ENCODE data around the gene SLC25A51. TPM values are rescaled to one million over a fixed set of nuclear protein-coding genes. Genes with fewer than 3 reads are reported as not detected.

Gene SLC25A51
- total RNA-seq (10 to 100 TPM; 19.1 to 27.4 TPM), polyA plus RNA-seq (ENCODE audit: insufficient read depth, low read depth, low replicate concordance) (18.4 TPM)
- long read RNA-seq, donor 1, partial matches to known transcripts, result 0 of 1 reads
- long read RNA-seq, donor 1, other reads (novel, unspliced or antisense), result 0 of 1 reads
- long read RNA-seq, donor 2, partial matches to known transcripts, result 6 of 8 reads
- long read RNA-seq, donor 2, other reads (novel, unspliced or antisense), result 0 of 8 reads

DNA sequence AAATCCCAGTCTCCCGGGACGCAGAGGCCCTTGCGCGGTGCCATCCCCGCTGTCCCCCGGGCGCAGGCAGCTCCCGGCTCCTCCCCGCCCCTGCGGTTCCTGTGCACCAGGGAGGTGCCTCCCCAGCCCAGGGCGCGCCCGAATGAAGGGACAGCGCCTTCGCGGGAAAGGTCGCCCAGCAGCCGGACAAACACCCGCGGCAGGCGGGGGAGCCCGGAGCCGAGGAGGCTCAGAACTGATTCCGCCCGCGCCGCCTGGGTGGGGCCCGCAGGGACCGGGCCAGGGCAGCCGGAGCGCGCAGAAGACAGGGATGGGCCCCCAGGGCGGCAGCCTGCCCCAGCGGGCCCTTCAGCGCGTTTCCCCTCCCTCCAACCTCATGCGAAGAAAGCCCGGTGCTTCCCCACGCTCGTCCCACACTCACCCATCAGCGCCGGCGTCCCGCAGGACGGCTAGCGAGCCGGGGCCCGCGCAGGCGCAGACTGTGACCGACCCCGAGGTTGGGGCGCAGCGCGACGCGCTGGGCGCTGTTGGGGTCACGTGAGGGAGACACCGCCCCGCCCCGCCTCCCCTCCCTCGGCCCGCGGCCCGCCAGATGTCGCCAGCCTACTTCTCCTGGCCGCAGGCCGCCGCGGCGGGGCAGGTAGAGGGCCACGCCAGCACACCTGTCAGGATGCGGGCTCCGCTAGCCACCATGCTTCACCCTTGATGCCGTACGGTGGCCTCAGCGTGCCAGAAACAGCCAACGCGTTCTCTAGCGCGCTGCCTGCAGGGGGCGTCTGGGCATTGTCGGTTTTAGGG, at the start of gene SLC25A51:
Gene SLC25A51 (minus strand): TSS at position 481 of the 798 bp plus-strand sequence. CDS start 15,577 bp downstream, outside the sequence.
- TF ChIP-seq CTCF (IDR thresholded peaks at IDR 0.05) (peak; percentile 84 to 98 (median 98)), POLR2A (IDR thresholded peaks at IDR 0.05) (no peak)

GRCh38 chr9:37953206-37953774, 49.4 kb upstream of the SLC25A51 start:
- Histone ChIP-seq H3K27ac (no peak overlapping the region), H3K4me3 (no peak overlapping the region), H3K36me3 (ENCODE audit: low read depth, missing control alignments) (no peaks in the 10 kb centered on the region), H3K4me1 (peaks cover 7% of the 10 kb centered on the region), H3K9me3 (no peaks in the 10 kb centered on the region), H3K27me3 (no peaks in the 10 kb centered on the region)
- TF ChIP-seq POLR2A (IDR thresholded peaks at IDR 0.05) (no peak), CTCF (IDR thresholded peaks at IDR 0.05) (no peak)
- 87 to 91% methylated on average over 4 to 5 of the region's 5 CpGs for WGBS, 2 donors
- no peak for DNase-seq
- intact Hi-C loops (cut with DNase I; ENCODE audit: low total_unique reads), result loop anchor here (10.0 kb wide), 2 partner anchors 92 to 542 kb away; no protein-coding TSS in a partner anchor

More for the DNA sequence above, at the start of gene SLC25A51:
- peak within 1 kb of the TSS; percentile 89 to 90 for H3K27ac ChIP-seq
- H3K36me3 ChIP-seq (ENCODE audit: low read depth, missing control alignments), result no peaks in the 10 kb centered on the region
- WGBS, 2 donors, result 0% methylated on average over 11 to 57 of the region's 84 CpGs
- DNase-seq, result peak; percentile 95
- H3K27me3 ChIP-seq, result no peaks in the 10 kb centered on the region
- peak within 1 kb of the TSS; percentile 86 to 98 for H3K4me3 ChIP-seq
- H3K4me1 ChIP-seq, result peaks cover 5% of the 10 kb centered on the region
- no peaks in the 10 kb centered on the region for H3K9me3 ChIP-seq
- intact Hi-C loops (cut with DNase I; ENCODE audit: low total_unique reads), result loop anchor here (10.0 kb wide), 1 partner anchor 491 kb away; the partner anchor contains the start of gene ALDH1B1

DNA sequence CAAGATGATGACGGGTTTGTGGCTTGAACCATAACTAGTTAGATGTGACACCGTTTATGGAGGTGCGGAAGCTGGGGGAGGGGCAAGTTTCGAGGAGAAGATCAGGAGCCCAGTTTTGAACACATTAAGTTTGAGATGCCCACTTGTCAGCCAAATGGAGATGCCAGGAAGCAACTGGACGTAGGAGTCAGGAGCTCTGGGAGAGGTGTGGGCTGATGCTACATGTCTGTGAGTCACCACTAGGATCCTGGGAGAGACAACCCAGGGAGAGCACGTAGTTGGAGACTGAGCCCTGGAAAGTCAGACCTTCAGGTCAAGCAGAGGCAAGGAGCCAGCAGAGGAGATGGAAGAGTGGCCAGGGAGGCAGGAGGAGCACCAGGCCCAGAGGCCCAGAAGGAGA, 48.8 kb upstream of the SLC25A51 start:
- Histone ChIP-seq H3K4me1 (peaks cover 7% of the 10 kb centered on the region), H3K27ac (no peak overlapping the region), H3K9me3 (no peaks in the 10 kb centered on the region), H3K36me3 (ENCODE audit: low read depth, missing control alignments) (no peaks in the 10 kb centered on the region), H3K27me3 (no peaks in the 10 kb centered on the region), H3K4me3 (no peak overlapping the region)
- TF ChIP-seq CTCF (IDR thresholded peaks at IDR 0.05) (no peak), POLR2A (IDR thresholded peaks at IDR 0.05) (no peak)
- DNase-seq, result no peak
- 81 to 86% methylated on average over 6 of the region's 6 CpGs for WGBS, 2 donors
- intact Hi-C loops (cut with DNase I; ENCODE audit: low total_unique reads), result loop anchor here (10.0 kb wide), 2 partner anchors 92 to 542 kb away; no protein-coding TSS in a partner anchor

- H3K4me1 ChIP-seq, result peaks cover 7% of the 10 kb centered on the region
- no peak for DNase-seq
- TF ChIP-seq POLR2A (IDR thresholded peaks at IDR 0.05) (no peak), CTCF (IDR thresholded peaks at IDR 0.05) (no peak)
- H3K9me3 ChIP-seq, result no peaks in the 10 kb centered on the region
- no peak overlapping the region for H3K27ac ChIP-seq
- no peaks in the 10 kb centered on the region for H3K36me3 ChIP-seq (ENCODE audit: low read depth, missing control alignments)
- H3K4me3 ChIP-seq, result no peak overlapping the region
- WGBS, 2 donors, result 84 to 88% methylated on average over 12 of the region's 12 CpGs
- H3K27me3 ChIP-seq, result no peaks in the 10 kb centered on the region
- intact Hi-C loops (cut with DNase I; ENCODE audit: low total_unique reads), result loop anchor here (10.0 kb wide), 2 partner anchors 93 to 543 kb away; no protein-coding TSS in a partner anchor
Observed at GRCh38 chr9:37951671-37952449, 47.9 kb upstream of the SLC25A51 start.

Data from testis (tissue), 5 donors.